Activated naive CD8-positive, alpha-beta T cell (primary cell): ENCODE results near the gene PCYT2.
"Not testable (repeated sequence)": the region's sequence is repeated elsewhere in the genome, so short reads cannot be mapped to it uniquely, and the experiment has no call there.

Source experiments
- H3K27ac Mint-ChIP-seq: one replicate; pipeline ENCODE4 v1.8.0; 2021; ENCODE audit warnings: mixed read lengths
- H3K27me3 Mint-ChIP-seq: one replicate; pipeline ENCODE4 v1.8.0; 2021; ENCODE audit warnings: mixed read lengths
- H3K36me3 Mint-ChIP-seq: one replicate; pipeline ENCODE4 v1.8.0; 2021; ENCODE audit warnings: mixed read lengths
- H3K4me1 Mint-ChIP-seq: one replicate; pipeline ENCODE4 v1.8.0; 2021; ENCODE audit warnings: low read depth, mixed read lengths
- H3K4me3 Mint-ChIP-seq: one replicate; pipeline ENCODE4 v1.8.0; 2021; ENCODE audit warnings: mild to moderate bottlenecking, mixed read lengths
- H3K9me3 Mint-ChIP-seq: one replicate; pipeline ENCODE4 v1.8.0; 2021; ENCODE audit warnings: low read depth, mixed read lengths

Gene PCYT2

DNA sequence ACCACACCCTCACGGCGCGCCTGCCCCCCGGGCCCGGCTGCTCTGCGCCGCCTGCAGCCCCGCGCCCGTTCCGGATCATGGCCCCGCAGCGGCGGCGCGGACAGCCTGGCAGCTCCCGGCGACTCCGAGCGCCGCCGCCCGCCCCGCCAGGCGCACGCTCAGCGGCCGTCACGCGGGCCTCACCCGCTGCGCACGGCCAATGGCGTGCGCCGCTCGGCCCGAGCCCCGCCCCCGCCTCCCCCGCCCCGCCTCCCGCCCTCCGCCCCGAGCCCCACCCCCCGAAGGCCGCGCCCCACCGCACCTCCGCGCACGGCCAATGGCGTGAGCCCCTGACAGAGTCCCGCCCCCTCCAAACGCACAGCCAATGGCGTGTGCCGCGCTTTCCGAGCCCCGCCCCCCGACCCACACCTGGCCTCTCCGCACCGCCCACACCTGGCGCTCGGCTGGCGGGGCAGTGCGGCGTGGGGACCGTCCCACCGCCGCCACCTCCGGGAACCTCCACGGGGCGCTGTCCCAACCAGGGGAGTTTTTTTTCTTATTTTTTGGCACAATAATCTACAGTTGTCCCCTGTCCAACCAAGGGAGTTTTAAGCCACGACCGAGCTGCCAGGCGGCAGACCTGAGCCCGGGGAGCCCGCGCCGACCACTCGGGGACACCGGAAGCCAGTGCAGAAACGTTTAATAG lies at the start of gene PCYT2:
TSS of gene PCYT2 (minus strand) at position 123 of the 685 bp plus-strand sequence. CDS start at position 79, 44 bp downstream.
- H3K27me3 Mint-ChIP-seq, result no peaks in the 10 kb centered on the region
- H3K4me1 Mint-ChIP-seq, result peaks cover 13% of the 10 kb centered on the region
- peak within 1 kb of the TSS; percentile 86 for H3K4me3 Mint-ChIP-seq
- no peaks in the 10 kb centered on the region for H3K9me3 Mint-ChIP-seq
- H3K27ac Mint-ChIP-seq, result no peak within 1 kb of the TSS
- H3K36me3 Mint-ChIP-seq, result peaks cover 4% of the 10 kb centered on the region

DNA sequence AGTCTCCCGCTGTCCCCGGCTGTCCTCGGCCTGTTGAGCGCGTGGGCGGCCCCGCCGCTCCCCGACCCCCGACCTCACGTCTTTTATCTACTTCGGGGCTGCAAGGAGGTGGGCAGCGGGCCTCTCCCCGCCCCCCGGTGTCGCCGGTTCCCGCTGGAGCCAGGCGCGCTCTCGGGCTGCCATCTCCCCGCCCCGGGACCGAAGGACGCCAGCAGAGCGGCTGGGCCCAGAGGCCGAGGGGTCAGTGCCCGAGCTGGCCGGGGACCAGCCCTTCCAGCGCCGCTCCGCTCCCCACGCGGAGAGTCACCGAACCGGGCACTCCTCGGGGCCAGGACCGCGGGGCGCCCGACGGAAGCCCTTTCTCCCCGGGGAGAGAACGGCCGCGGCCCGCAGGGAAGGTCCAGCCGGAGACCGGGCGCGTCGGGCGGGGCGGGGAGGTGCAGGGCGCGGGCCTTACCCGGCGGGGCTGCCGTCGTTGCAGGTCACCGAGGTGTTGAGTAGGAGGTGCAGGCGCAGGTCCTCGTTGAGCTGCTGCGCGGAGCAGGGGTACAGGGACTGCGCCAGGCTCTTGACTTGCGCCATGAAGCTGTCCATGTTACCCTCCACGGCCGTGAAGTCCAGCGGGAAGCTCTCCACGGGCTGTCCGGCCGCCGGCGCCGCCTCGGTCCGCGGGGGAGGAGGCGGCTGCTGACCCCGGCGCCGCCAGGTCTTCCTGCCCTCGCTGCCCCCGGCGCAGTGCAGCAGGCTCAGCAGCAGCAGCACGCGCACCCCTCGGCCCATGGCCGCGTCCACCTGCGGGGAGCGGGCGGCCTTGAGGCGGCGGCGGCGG lies 49.1 kb upstream of the PCYT2 start:
- H3K9me3 Mint-ChIP-seq, result no peaks in the 10 kb centered on the region
- no peak overlapping the region for H3K27ac Mint-ChIP-seq
- no peaks in the 10 kb centered on the region for H3K36me3 Mint-ChIP-seq
- H3K27me3 Mint-ChIP-seq, result peaks cover 4% of the 10 kb centered on the region
- peaks cover 5% of the 10 kb centered on the region for H3K4me1 Mint-ChIP-seq
- H3K4me3 Mint-ChIP-seq, result no peak overlapping the region

DNA sequence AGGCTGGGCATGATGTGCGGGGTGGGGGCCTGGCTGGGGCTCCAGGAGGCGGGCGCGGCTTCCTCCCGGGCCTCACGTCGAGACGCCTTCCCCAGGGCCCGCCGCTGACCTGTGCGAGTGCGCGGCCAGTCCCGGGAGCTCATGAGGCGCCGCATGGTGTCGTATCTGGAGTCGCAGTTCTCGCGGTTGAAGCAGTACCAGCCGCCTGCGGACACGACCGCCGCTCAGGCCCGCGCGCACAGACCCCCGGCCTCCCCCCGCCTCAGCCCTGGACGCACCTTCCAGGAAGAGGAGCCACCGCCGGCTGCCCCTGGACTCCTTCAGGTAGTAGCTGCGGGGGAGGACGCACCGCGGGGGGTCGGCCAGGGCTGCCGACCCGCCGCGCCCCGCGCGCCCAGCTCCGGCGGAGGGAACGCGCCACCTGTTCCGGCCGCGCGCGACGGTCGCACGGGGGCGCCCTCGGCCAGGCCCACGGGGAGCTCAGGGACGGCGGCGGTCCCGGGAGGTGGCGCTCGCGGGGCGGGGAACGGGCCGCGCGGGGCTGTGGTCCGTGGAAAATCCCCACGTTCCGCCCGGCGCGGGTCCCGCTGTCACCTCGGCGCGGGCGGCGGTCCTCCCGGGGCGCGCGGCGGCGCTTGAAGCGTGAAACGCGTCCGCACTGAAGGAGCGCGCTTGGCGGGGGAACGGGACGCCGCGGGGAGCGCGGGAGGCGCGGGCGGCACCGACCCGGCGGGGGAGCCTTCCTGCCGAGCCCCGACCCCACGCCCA lies 48.3 kb upstream of the PCYT2 start:
- H3K4me1 Mint-ChIP-seq, result peaks cover 5% of the 10 kb centered on the region
- H3K27ac Mint-ChIP-seq, result no peak overlapping the region
- peak overlapping the region; percentile 70 for H3K4me3 Mint-ChIP-seq
- H3K9me3 Mint-ChIP-seq, result no peaks in the 10 kb centered on the region
- H3K36me3 Mint-ChIP-seq, result no peaks in the 10 kb centered on the region
- peaks cover 4% of the 10 kb centered on the region for H3K27me3 Mint-ChIP-seq

DNA sequence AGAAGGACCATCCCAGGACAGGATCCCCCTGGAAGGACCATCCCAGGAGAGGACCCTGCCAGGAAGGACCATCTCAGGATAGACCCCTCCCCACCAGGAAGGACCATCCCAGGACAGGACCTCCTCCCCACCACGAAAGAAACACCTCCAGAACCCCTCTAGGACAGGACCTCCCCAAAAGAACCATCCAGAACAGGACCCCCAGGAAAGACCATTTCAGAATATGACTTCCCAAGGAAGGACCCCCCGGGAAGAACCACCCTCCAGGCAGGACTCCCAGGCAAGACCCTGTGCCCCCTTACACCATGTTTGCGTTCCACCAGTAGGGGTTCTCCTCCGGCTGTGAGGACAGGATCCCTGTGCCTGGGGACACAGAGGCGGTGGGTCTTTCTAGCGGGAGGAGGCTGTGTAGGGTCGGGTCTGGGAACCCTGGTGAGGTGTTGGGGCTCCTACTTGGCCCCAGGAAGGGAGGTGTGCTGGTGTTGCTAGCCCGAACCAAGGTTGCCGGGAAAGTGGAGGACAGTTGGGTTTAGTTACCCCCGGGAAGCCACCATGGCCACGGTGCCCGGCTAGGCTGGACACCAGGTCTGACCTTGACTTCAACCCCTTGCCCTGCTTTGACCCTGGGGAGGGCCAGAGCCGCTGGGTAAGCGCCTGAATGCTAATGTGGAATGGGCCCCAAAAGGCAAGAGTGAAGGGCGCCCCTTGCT lies 47.6 kb upstream of the PCYT2 start:
- Mint-ChIP-seq H3K36me3 (no peaks in the 10 kb centered on the region), H3K4me1 (peaks cover 5% of the 10 kb centered on the region), H3K9me3 (no peaks in the 10 kb centered on the region), H3K27me3 (peaks cover 4% of the 10 kb centered on the region), H3K27ac (no peak overlapping the region), H3K4me3 (peak overlapping the region; percentile 70)

DNA sequence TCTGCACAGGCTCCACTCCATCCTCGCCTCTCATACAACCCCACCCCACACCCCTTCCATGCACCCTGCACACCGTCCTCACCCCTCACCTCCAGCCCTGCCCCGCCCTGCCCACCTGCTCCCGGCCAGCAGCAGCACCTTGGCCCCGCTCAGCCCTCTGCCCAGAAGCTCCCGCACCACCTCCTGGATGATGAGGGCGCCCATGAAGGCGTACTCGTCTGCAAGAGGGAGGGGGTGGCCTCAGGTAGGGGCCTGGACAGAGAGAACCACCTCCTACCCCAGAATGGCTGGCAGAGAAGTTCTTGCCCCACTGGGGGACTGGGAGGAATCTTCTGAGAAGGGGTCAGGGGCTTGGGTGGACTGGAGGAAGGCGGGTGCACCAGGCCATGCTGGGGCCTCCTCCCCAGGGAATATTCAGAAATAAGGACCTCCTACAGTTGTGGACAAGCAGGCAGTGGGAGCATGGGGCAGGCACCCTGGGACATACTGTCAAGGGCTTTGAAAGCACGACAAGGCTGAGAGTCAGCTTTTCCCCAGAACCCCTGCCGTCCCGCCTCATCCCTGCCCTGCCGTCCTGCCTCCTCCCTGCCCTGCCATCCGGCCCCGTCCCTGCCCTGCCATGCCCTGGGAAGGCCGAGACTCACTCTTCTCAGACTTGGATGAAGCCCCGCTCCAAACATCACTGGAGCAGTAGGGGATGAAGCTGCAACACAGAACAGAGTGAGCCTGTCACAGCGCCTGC lies 46.7 kb upstream of the PCYT2 start:
- Mint-ChIP-seq H3K27ac (no peak overlapping the region), H3K4me1 (peaks cover 3% of the 10 kb centered on the region), H3K4me3 (no peak overlapping the region), H3K36me3 (no peaks in the 10 kb centered on the region), H3K9me3 (no peaks in the 10 kb centered on the region), H3K27me3 (peaks cover 4% of the 10 kb centered on the region)

DNA sequence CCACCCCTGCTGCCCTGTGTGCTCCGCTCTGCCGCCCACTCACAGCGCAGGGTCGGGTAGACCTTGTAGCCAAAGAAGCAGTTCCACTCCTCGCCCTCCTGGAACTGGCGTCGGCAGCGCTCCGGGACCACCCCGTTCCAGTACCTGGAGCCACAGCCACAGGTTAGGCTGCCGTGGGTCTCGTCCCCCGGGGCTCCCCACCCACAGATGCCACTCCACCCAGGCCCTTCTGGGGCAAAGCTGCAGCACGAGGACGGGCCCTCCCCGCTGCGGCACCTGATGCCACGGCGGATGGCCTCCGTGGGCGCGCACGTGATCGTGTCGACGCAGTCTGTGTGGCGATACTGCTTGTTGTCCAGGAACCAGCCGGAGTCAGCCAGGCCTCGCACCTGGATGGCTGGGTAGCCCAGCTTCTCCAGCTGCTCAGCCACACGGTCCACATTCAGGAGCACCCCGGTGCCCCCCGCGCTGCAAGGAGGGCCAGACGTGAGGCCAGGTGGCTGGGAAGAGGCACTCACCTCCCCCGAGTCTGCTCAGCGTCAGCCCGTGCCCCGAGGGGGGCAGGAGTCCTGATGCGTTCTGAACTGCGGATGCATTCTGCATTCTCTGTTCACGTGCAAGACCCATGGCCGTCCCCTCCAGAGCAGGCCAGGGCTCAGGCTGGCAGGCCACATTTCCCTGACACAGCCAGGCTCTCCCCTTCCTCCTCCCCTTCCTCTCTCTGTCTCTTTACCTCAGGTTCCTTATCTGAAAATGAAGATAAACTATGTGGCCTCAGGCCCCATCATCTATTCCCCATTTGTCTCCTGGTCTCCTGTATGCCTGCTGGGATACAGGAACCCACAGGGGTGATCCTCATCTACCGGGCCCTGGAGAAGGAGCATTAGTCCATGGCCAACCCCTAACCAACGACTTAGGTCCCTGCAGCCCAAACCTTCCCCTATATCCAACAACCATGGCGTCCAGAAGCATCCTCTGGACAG lies 45.7 kb upstream of the PCYT2 start:
- H3K36me3 Mint-ChIP-seq, result no peaks in the 10 kb centered on the region
- peaks cover 3% of the 10 kb centered on the region for H3K27me3 Mint-ChIP-seq
- H3K4me1 Mint-ChIP-seq, result peaks cover 4% of the 10 kb centered on the region
- no peaks in the 10 kb centered on the region for H3K9me3 Mint-ChIP-seq
- no peak overlapping the region for H3K4me3 Mint-ChIP-seq
- no peak overlapping the region for H3K27ac Mint-ChIP-seq

DNA sequence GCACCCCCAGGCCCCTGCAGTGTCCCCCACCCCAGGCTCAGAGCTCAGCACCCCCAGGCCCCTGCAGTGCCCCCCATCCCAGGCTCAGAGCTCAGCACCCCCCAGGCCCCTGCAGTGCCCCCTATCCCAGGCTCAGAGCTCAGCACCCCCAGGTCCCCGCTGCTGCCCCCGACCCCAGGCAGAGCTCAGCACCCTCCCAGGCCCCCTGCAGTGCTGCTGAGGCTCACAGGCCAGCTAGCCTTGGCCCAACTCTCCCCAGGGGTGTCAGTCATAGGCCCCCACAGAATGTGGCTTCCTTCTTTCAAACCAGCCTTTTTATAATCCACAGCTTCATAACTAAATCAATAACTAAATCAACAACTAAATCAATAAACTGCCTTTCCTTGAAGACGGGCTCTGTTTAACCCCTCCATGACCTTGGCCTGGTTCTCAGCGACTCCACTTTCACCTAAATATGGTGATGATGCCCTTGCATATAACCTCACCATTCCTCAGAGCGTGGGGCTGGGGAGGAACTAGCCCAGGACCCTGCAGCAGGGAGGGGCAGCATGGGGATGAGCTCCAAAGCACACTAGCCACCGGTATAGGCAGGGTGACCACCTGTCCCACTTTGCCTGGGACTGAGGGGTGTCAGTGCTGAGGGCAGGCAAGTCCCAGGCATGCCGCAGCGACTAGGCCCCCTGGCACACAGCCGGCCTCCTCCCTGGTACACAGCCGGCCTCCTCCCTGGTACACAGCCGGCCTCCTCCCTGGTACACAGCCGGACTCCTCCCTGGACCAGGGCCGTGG lies 44.8 kb upstream of the PCYT2 start:
- H3K27ac Mint-ChIP-seq, result no peak overlapping the region
- no peaks in the 10 kb centered on the region for H3K9me3 Mint-ChIP-seq
- H3K27me3 Mint-ChIP-seq, result peaks cover 3% of the 10 kb centered on the region

DNA sequence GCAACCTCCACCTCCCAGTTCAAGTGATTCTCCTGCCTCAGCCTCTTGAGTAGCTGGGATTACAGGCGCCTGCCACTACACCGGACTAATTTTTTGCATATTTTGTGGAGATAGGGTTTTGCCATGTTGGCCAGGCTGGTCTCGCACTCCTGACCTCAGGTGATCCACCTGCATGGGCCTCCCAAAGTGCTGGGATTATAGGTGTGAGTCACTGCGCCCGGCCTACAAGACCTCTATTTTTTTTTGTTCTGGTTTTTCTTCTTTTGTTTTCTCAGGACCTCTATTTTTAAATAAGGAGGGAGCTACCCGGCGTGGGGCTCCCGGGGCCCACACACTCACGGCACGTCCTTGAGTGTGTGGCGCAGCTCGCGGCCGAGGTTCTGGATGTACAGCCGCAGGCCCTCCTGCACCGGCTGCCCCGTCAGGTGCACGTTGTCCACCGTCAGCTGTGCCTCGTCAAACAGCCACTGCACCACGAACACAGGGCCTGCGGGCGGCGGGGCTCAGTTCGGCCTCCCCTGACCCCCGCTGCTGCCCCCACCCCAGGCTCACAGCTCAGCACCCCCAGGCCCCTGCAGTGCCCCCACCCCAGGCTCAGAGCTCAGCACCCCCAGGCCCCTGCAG lies 44.0 kb upstream of the PCYT2 start:
- H3K36me3 Mint-ChIP-seq, result no peaks in the 10 kb centered on the region
- no peak overlapping the region for H3K4me3 Mint-ChIP-seq
- H3K9me3 Mint-ChIP-seq, result no peaks in the 10 kb centered on the region
- H3K4me1 Mint-ChIP-seq, result peaks cover 9% of the 10 kb centered on the region
- H3K27ac Mint-ChIP-seq, result no peak overlapping the region
- peaks cover 3% of the 10 kb centered on the region for H3K27me3 Mint-ChIP-seq

More for the DNA sequence above, 44.8 kb upstream of the PCYT2 start:
- no peaks in the 10 kb centered on the region for H3K36me3 Mint-ChIP-seq
- H3K4me3 Mint-ChIP-seq, result no peak overlapping the region
- peaks cover 7% of the 10 kb centered on the region for H3K4me1 Mint-ChIP-seq

DNA sequence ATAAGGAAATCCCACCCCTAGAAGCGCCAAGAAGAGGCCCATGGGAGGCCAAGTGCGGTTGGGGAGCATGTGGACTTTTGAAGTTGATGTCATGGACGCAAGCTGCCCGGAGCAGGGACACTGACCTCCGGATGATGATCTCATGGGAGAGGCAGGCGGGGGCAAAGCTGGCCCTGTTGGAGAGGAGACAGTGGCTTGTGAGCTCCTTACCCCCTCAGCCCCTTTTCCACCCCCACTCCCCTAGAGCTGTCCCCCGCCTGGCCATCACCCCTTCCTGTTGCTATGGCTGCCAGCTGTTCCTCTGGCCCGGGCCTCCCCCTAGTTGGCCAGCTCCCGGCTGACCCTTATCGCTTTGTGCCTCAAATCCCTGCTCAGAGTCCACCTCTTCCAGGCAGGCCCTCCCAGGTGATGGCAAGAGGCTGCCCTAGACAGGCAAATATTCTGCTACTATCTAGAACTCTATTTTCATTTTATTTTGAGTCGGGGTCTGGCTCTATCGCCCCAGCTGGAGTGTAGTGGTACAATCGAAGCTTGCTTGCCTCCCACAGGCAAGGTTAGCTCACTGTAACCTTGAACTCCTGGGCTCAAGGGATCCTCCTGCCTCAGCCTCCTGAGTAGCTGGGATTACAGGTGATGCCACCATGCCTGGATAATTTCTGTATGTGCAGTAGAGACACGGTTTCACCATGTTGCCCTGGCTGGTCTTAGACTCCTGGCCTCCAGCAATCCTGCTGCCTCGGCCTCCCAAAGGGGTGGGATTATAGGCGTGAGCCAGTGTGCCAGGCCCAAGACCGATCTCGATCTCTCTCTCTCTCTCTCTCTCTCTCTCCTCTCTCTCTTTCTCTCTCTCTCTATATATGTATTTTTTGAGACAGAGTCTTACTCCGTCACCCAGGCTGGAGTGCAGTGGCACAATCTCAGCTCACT lies 43.2 kb upstream of the PCYT2 start:
- Mint-ChIP-seq H3K27me3 (peaks cover 3% of the 10 kb centered on the region), H3K36me3 (no peaks in the 10 kb centered on the region), H3K4me3 (no peak overlapping the region), H3K27ac (no peak overlapping the region), H3K4me1 (peaks cover 9% of the 10 kb centered on the region), H3K9me3 (no peaks in the 10 kb centered on the region)

DNA sequence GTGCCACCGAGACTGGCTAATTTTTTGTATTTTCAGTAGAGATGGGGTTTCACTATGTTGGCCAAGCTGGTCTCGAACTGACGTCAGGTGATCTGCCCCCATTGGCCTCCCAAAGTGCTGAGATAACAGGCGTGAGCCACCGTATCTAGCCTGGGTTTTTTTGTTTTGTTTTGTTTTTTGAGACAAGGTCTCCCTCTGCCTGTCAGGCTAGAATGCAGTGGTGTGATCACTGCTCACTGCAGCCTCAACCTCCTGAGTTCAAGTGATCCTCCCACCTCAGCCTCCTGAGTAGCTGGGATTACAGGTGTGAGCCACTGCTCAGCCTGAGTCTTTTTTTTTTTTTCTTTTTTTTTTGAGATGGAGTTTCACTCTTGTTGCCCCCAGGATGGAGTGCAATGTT lies 42.2 kb upstream of the PCYT2 start:
- H3K27ac Mint-ChIP-seq, H3K4me3 Mint-ChIP-seq, H3K4me1 Mint-ChIP-seq, H3K9me3 Mint-ChIP-seq, H3K27me3 Mint-ChIP-seq, H3K36me3 Mint-ChIP-seq: not testable (repeated sequence)

DNA sequence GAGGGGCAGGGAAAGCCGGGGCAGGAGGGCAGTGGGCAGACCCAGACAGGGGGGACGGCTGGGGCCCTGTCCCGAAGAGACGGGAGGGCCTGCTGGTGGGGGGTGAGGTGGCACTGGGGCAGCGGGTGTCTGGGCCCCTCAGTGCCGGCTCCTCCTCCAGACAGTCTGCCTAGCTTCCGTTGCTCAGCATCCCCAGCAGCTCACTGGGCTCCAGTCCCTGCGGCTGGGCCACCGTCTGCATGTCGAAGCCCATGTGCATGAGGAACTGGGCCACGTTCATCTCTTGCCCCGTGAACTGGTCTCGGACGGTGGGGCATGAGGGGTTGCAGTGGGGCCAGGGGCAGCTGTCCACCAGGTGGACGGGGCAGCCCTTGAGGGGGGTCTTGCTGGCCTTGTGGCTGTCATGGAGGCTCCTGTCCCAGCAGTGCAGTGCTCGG lies 41.6 kb upstream of the PCYT2 start:
- H3K4me1 Mint-ChIP-seq, result peaks cover 5% of the 10 kb centered on the region
- H3K27me3 Mint-ChIP-seq, result no peaks in the 10 kb centered on the region
- H3K36me3 Mint-ChIP-seq, result no peaks in the 10 kb centered on the region
- H3K4me3 Mint-ChIP-seq, result no peak overlapping the region
- H3K9me3 Mint-ChIP-seq, result no peaks in the 10 kb centered on the region
- no peak overlapping the region for H3K27ac Mint-ChIP-seq
